Neural cell (in vitro differentiated cells): ENCODE measurements around the gene TMED9. TPM values are rescaled to one million over a fixed set of nuclear protein-coding genes. Genes with fewer than 3 reads are reported as not detected.
"Not testable (repeated sequence)": the region's sequence is repeated elsewhere in the genome, so short reads cannot be mapped to it uniquely, and the experiment has no call there.

Experiments
- H2AFZ ChIP-seq: fragments of 200-600, 300-800 bp; sonication (generic), shearing (Covaris generic); 2 replicates; pipeline ENCODE4 v1.6.0; 2014; ENCODE audit warnings: low read depth, mild to moderate bottlenecking, antibody characterized with exemption, low read length, moderate library complexity
- H3F3A ChIP-seq: fragments of 200-600 bp; shearing (Covaris generic); 2 replicates; pipeline ENCODE4 v1.6.1; 2016; ENCODE audit warnings: mild to moderate bottlenecking, moderate library complexity, mixed read lengths, antibody characterized with exemption, low read length; ENCODE audit not compliant: insufficient read depth, poor library complexity, severe bottlenecking
- H3K27ac ChIP-seq: fragments of 200-600, 300-800 bp; sonication (generic), shearing (Covaris generic); 2 replicates; pipeline ENCODE4 v1.5.1; 2014; ENCODE audit warnings: mild to moderate bottlenecking, low read length, moderate library complexity
- H3K27me3 ChIP-seq: fragments of 300-800, 200-600 bp; sonication (generic), shearing (Covaris generic); 2 replicates; pipeline ENCODE4 v1.6.0; 2014; ENCODE audit warnings: mild to moderate bottlenecking, low read depth, low read length, moderate library complexity; ENCODE audit not compliant: insufficient read depth
- H3K36me3 ChIP-seq: fragments of 300-800, 200-600 bp; sonication (generic), shearing (Covaris generic); 2 replicates; pipeline ENCODE4 v1.5.1; 2014; ENCODE audit warnings: mild to moderate bottlenecking, antibody characterized with exemption, low read length, moderate library complexity; ENCODE audit not compliant: insufficient read depth
- H3K4me2 ChIP-seq: fragments of 300-800, 200-600 bp; sonication (generic), shearing (Covaris generic); 2 replicates; pipeline ENCODE4 v1.6.0; 2014; ENCODE audit warnings: mild to moderate bottlenecking, low read length
- H3K4me3 ChIP-seq: fragments of 300-800, 200-600 bp; sonication (generic), shearing (Covaris generic); 2 replicates; pipeline ENCODE4 v1.5.1; 2014; ENCODE audit warnings: mild to moderate bottlenecking, low read length, moderate library complexity
- H3K79me2 ChIP-seq: fragments of 200-600 bp; shearing (Covaris generic); replicated peaks from 2 replicates; pipeline ENCODE4 v1.6.0; 2014; ENCODE audit warnings: mild to moderate bottlenecking, low read length, moderate library complexity; ENCODE audit not compliant: insufficient read depth
- H3K9ac ChIP-seq: fragments of 300-800, 200-600 bp; sonication (generic), shearing (Covaris generic); 2 replicates; pipeline ENCODE4 v1.6.1; 2016; ENCODE audit warnings: mild to moderate bottlenecking, low read length, mixed read lengths
- H3K9me2 ChIP-seq: fragments of 200-600 bp; shearing (Covaris generic); 2 replicates; pipeline ENCODE4 v1.6.1; 2016; ENCODE audit warnings: mild to moderate bottlenecking, low read length, mixed read lengths; ENCODE audit not compliant: insufficient read depth
- H3K9me3 ChIP-seq: fragments of 200-600, 300-800 bp; sonication (generic), shearing (Covaris generic); 2 replicates; pipeline ENCODE4 v1.6.1; 2016; ENCODE audit warnings: mild to moderate bottlenecking, mixed run types, low read length, moderate library complexity, mixed read lengths
- H4K20me1 ChIP-seq: fragments of 200-600 bp; shearing (Covaris generic); 2 replicates; pipeline ENCODE4 v1.6.1; 2016; ENCODE audit warnings: mild to moderate bottlenecking, mixed run types; ENCODE audit not compliant: insufficient read depth
- CTCF ChIP-seq: fragments of 450-650 bp; IDR thresholded peaks from 2 replicates; pipeline ENCODE4 v1.5.1; 2014; ENCODE audit warnings: antibody characterized with exemption, mild to moderate bottlenecking, moderate library complexity; ENCODE audit not compliant: poor library complexity, severe bottlenecking
- EP300 ChIP-seq: fragments of 450-650 bp; conservative IDR thresholded peaks from 2 replicates; pipeline ENCODE4 v1.6.1; 2014; ENCODE audit warnings: antibody characterized with exemption, mild to moderate bottlenecking, moderate library complexity; ENCODE audit not compliant: poor library complexity, severe bottlenecking
- EZH2 ChIP-seq: fragments of 200-600, 300-800 bp; shearing (Covaris generic), sonication (generic); IDR thresholded peaks from 2 replicates; pipeline ENCODE4 v1.6.1; 2014; ENCODE audit warnings: antibody characterized with exemption, low read length, borderline replicate concordance, mild to moderate bottlenecking; ENCODE audit not compliant: insufficient read depth, poor library complexity, severe bottlenecking
- MXI1 ChIP-seq: fragments of 450-650 bp; conservative IDR thresholded peaks from 2 replicates; pipeline ENCODE4 v1.6.1; 2014; ENCODE audit warnings: antibody characterized with exemption, mild to moderate bottlenecking; ENCODE audit not compliant: poor library complexity, severe bottlenecking
- POLR2AphosphoS5 ChIP-seq: IDR thresholded peaks from 2 replicates; pipeline ENCODE4 v1.6.1; 2012
- RAD21 ChIP-seq: fragments of 450-650 bp; conservative IDR thresholded peaks from 2 replicates; pipeline ENCODE4 v1.6.1; 2014; ENCODE audit warnings: antibody characterized with exemption, mild to moderate bottlenecking, moderate library complexity
- REST ChIP-seq: IDR thresholded peaks from 2 replicates; pipeline ENCODE4 v1.6.1; 2012; ENCODE audit warnings: borderline replicate concordance
- SMC3 ChIP-seq: fragments of 450-650 bp; conservative IDR thresholded peaks from 2 replicates; pipeline ENCODE4 v1.6.1; 2014; ENCODE audit warnings: antibody characterized with exemption, mild to moderate bottlenecking, moderate library complexity; ENCODE audit not compliant: poor library complexity
- TAF1 ChIP-seq: IDR thresholded peaks from 2 replicates; pipeline ENCODE4 v1.6.1; 2012; ENCODE audit warnings: low read depth
- polyA plus RNA-seq: library from polyadenylated mRNA; depleted of rRNA; stranded (reverse); fragments of >200 nt; gene quantifications from 2 replicates; pipeline ENCODE4 v1.2.3, GENCODE V29; 2014

The TMED9 gene
- polyA plus RNA-seq, 1 donor from 2014 or later, result 59.1 TPM

GRCh38 chr5:177612215-177612673 lies 20.2 kb downstream of the TMED9 start:
- Histone ChIP-seq H3K27me3 (no peaks in the 10 kb centered on the region), H3K4me2 (no peak overlapping the region), H3F3A (no peaks in the 10 kb centered on the region), H3K9ac (no peak overlapping the region), H3K9me2 (no peaks in the 10 kb centered on the region), H3K79me2 (no peaks in the 10 kb centered on the region), H3K4me3 (no peak overlapping the region), H4K20me1 (no peaks in the 10 kb centered on the region), H3K9me3 (no peaks in the 10 kb centered on the region), H2AFZ (no peak overlapping the region), H3K27ac (no peak overlapping the region), H3K36me3 (no peaks in the 10 kb centered on the region)
- no peak for TF ChIP-seq SMC3
- no peak for TF ChIP-seq EP300
- TF ChIP-seq TAF1, result no peak
- TF ChIP-seq MXI1, result no peak
- TF ChIP-seq CTCF, result no peak
- no peak for TF ChIP-seq RAD21
- TF ChIP-seq EZH2, result no peak
- TF ChIP-seq POLR2AphosphoS5, result no peak
- TF ChIP-seq REST, result no peak

GRCh38 chr5:177620560-177620959 lies 28.6 kb downstream of the TMED9 start:
- H3K79me2 ChIP-seq, result no peaks in the 10 kb centered on the region
- TF ChIP-seq SMC3, result no peak
- TF ChIP-seq EZH2, result no peak
- TF ChIP-seq POLR2AphosphoS5, result no peak
- no peak for TF ChIP-seq MXI1
- TF ChIP-seq RAD21, result no peak
- TF ChIP-seq CTCF, result no peak
- H3K9me3 ChIP-seq, result no peaks in the 10 kb centered on the region
- H2AFZ ChIP-seq, result no peak overlapping the region
- no peak overlapping the region for H3K4me2 ChIP-seq
- H3K9me2 ChIP-seq, result no peaks in the 10 kb centered on the region
- H4K20me1 ChIP-seq, result no peaks in the 10 kb centered on the region
- H3K27ac ChIP-seq, result no peak overlapping the region
- H3F3A ChIP-seq, result no peaks in the 10 kb centered on the region
- no peak overlapping the region for H3K9ac ChIP-seq
- H3K4me3 ChIP-seq, result no peak overlapping the region
- no peaks in the 10 kb centered on the region for H3K27me3 ChIP-seq
- peaks cover 12% of the 10 kb centered on the region for H3K36me3 ChIP-seq

- H4K20me1 ChIP-seq, H2AFZ ChIP-seq, H3K4me2 ChIP-seq, H3K9ac ChIP-seq, H3K4me3 ChIP-seq, H3K79me2 ChIP-seq, H3K9me2 ChIP-seq, H3K27ac ChIP-seq, H3K9me3 ChIP-seq, H3K36me3 ChIP-seq, H3F3A ChIP-seq, H3K27me3 ChIP-seq: not testable (repeated sequence)
Measured at GRCh38 chr5:177624172-177624571, 32.2 kb downstream of the TMED9 start.

GRCh38 chr5:177630186-177630585 lies 38.2 kb downstream of the TMED9 start:
- not testable (repeated sequence) for H4K20me1 ChIP-seq, H3K79me2 ChIP-seq, H3K9me2 ChIP-seq, H2AFZ ChIP-seq, H3K4me3 ChIP-seq, H3K9me3 ChIP-seq, H3F3A ChIP-seq, H3K4me2 ChIP-seq, H3K9ac ChIP-seq, H3K27ac ChIP-seq, H3K36me3 ChIP-seq, H3K27me3 ChIP-seq
